IPS-NIHi11 (cell line): ENCODE data around the gene OR4C45.
A peak's percentile ranks its signal among the peaks of the same experiment; 100 is the strongest.
"Not testable (repeated sequence)": the region's sequence is repeated elsewhere in the genome, so short reads cannot be mapped to it uniquely, and the experiment has no call there.

Source experiments
- DNase-seq: peaks from one replicate; pipeline ENCODE4 v3.0.0; 2012; ENCODE audit warnings: mixed read lengths, low spot score

OR4C45 gene

GRCh38 chr11:50032574-50032973, at the start of gene OR4C45:
OR4C45 (plus strand) TSS chr11:50032874.
- no peak for DNase-seq

GRCh38 chr11:49995565-49995964, 37.1 kb upstream of the OR4C45 start:
- DNase-seq = peak; percentile 4

- no peak for DNase-seq
Measured at GRCh38 chr11:50030193-50030592, 2.5 kb upstream of the OR4C45 start.

GRCh38 chr11:50036239-50036638, 3.6 kb downstream of the OR4C45 start:
- DNase-seq = not testable (repeated sequence)

GRCh38 chr11:50037251-50037650, 4.6 kb downstream of the OR4C45 start:
- no peak for DNase-seq

- DNase-seq = no peak
Measured at GRCh38 chr11:50044647-50045046, 12.0 kb downstream of the OR4C45 start.

GRCh38 chr11:50063056-50063455, 30.4 kb downstream of the OR4C45 start:
- DNase-seq = not testable (repeated sequence)

GRCh38 chr11:50070389-50070788, 37.7 kb downstream of the OR4C45 start:
- no peak for DNase-seq

- no peak for DNase-seq
Measured at GRCh38 chr11:50071584-50072225, 39.0 kb downstream of the OR4C45 start.

GRCh38 chr11:50072226-50073112, 39.8 kb downstream of the OR4C45 start:
- no peak for DNase-seq

GRCh38 chr11:50073113-50074105, 40.7 kb downstream of the OR4C45 start:
- DNase-seq = no peak

- DNase-seq = no peak
Measured at GRCh38 chr11:50074161-50074560, 41.5 kb downstream of the OR4C45 start.

GRCh38 chr11:50075856-50076255, 43.2 kb downstream of the OR4C45 start:
- DNase-seq = no peak

GRCh38 chr11:50077526-50077925, 44.9 kb downstream of the OR4C45 start:
- no peak for DNase-seq

GRCh38 chr11:50078001-50078400, 45.3 kb downstream of the OR4C45 start:
- DNase-seq = no peak

- DNase-seq = not testable (repeated sequence)
Measured at GRCh38 chr11:50078946-50079345, 46.3 kb downstream of the OR4C45 start.

- no peak for DNase-seq
Measured at GRCh38 chr11:50080256-50080655, 47.6 kb downstream of the OR4C45 start.
